GM12892 (cell line): ENCODE data around the gene TOP3A.

Experiments
- POLR2A ChIP-seq: IDR thresholded peaks from 2 replicates; pipeline ENCODE4 v1.6.1; 2011; ENCODE audit warnings: low read depth, low read length, control low read depth
- POLR2AphosphoS5 ChIP-seq: IDR thresholded peaks from 2 replicates; pipeline ENCODE4 v1.6.1; 2011; ENCODE audit warnings: low read depth, low read length, control low read depth
- TAF1 ChIP-seq: IDR thresholded peaks from 2 replicates; pipeline ENCODE4 v1.6.1; 2011; ENCODE audit warnings: low read depth, mild to moderate bottlenecking, control low read depth, low read length, borderline replicate concordance

- TF ChIP-seq POLR2A (no peak), POLR2AphosphoS5 (no peak), TAF1 (no peak)
Measured at GRCh38 chr17:18364166-18364565, 49.4 kb upstream of the TOP3A start.
